Measurements from ENCODE around the gene HOXC13.

Gene HOXC13, protein sequence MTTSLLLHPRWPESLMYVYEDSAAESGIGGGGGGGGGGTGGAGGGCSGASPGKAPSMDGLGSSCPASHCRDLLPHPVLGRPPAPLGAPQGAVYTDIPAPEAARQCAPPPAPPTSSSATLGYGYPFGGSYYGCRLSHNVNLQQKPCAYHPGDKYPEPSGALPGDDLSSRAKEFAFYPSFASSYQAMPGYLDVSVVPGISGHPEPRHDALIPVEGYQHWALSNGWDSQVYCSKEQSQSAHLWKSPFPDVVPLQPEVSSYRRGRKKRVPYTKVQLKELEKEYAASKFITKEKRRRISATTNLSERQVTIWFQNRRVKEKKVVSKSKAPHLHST

DNA sequence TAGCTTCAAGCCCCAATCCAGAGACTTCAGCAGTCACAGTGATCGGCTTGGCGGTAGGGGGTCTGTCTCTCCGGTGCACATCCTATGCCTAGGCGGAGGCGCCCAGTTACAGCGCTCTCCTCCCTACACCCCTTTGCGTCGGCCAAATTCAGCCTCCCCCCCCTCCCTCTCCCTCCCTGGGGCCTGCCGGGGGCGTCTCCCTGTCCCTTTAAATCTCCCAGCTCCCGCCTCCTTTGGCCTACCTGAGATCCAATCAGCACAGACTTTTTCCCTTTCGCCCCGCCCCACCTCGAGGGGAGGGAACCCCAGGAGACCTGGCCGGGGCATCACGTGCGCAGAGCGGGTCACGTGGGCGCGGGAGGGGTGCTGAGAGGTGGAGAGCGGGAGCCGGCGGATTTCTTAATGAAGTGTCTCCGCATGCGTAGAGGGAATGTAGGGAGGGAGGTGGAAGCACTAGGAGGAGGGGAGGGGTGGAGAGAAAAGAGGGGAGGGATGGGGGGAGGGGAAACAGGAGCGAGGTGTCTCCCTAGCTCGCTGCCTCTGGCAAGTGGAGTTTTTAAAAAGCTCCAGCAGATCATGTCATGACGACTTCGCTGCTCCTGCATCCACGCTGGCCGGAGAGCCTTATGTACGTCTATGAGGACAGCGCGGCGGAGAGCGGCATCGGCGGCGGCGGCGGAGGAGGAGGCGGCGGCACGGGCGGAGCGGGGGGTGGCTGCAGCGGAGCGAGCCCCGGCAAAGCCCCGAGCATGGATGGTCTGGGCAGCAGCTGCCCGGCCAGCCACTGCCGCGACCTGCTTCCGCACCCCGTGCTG is at the start of gene HOXC13:
HOXC13 (plus strand) TSS at position 506 of the 815 bp plus-strand sequence; CDS start at position 582, 76 bp downstream.
- DNase-seq (ENCODE audit: low spot score) = peak; percentile 62

DNA sequence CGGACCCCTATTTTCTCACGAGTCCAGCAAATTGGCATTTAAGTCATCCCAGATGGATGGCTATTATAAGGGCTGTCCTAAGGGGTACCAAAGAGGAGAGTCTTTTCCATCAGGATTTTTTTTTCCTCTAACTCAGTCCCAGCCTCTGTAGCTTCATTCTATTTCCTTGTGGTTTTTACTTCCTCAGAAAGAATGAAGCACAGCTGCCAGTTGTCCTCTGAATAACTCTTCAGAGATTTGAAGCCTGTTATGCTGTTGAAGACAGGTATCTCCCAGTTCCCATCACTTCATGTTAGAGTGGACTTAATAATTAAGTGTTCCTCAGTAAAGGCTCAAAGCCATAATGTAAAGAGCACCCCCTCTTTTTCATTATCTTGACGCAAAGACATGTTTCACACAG is 48.5 kb upstream of the HOXC13 start:
- DNase-seq (ENCODE audit: low spot score) = no peak

DNA sequence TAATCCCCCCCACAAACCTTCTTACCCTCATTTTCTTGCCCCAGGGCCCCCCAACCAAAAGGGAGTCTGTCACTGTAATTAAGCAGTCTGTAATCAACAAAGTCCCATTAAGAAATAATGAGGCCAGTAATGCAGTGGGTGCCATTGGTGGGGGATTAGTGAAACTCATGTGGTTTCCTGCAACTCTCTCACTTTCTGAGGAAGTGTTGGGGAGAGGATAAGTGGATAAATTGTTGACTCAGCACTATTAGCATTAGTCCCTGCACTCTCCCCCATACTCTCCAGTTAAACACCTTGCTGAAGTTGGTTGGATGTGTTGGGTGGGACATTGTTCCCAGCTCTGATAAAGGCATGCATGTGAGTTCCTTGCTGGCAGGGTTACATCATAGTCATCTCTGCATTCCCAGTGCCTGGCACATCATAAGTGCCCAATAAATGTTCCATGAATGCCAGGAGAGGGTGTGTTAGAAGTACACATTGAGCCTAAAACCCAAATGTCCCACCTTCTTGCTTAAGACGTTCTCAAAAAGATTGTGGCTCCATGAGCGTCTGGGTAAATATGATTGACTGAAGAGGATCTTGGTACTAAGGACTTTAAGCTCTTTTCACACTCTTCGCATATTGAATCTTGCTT is 45.8 kb upstream of the HOXC13 start:
- DNase-seq (ENCODE audit: low spot score) = no peak

DNA sequence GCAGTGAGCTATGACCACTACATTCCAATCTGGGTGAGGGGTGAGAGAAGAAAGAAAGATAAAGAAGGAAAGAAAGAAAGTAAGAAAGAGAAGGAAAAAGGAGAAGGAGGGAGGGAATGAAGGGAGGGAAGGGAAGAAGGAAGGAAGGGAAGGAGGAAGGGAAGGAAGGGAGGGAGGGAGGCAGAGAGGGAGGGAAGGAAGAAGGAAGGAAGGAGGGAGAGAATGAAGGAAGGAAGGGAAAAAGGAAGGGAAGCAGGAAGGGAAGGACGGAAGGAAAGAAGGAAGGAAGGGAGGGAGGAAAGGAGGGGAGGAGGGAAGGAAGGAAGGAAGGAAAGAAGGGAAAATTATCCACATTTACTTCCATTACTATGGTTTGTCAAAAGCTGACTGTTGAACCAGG is 39.4 kb upstream of the HOXC13 start:
- no peak for DNase-seq (ENCODE audit: low spot score)

DNA sequence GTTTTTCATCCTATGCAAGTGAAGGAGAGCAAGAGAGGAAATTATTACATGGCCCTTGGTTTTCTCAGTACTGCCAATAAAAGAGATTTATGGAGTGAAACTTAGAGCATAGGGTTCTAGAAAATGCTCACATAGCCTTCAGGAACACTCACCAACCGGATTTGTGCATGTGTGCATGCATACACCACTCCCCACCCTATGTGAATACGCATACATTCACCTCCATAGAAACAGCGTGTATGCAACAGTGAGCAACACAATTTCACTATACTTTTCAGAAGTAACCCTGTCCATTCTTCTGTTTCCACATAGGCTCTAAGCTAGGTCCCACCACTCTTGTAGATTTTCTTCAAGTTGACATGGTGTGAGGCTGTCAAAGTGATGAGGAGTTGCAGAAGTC is 31.5 kb upstream of the HOXC13 start:
- no peak for DNase-seq (ENCODE audit: low spot score)

DNA sequence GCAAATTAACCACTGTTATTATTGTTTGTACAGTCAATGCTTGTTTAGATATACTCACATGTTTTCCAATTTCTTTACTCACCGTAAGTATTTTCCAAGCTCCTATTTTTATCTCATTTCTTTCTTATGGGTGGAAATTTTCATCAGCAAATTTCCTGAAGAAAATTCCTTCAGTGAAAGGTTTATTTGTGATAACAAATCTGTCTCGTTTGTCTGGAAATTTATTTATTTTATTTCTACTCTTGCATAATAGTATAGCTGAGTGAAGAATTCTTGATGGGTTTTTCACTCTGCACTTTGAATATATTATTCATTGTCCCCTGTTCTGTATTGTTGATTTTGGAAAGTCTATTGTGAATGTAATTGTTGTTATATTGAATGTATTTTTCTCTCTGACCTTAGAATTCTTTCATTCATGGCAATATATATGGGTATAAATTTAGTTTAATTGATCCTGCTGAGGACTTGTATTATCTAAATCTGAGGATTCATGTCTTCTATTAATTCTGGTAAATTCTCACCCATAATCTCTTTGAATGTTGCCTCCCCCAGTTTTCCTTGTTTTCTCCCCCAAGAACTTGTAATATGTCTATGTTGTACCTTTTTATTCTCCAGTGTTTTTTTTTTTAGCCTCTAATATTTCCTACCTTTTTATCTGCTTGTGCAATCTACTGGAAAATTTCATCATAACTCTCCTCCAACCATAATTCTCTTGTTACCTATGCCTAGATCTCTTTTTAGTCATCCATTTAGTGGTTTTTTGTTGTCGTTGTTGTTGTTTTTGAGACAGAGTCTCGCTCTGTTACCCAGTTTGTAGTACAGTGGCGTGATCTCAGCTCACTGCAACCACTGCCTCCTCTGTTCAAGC is 21.6 kb upstream of the HOXC13 start:
- DNase-seq (ENCODE audit: low spot score) = no peak

DNA sequence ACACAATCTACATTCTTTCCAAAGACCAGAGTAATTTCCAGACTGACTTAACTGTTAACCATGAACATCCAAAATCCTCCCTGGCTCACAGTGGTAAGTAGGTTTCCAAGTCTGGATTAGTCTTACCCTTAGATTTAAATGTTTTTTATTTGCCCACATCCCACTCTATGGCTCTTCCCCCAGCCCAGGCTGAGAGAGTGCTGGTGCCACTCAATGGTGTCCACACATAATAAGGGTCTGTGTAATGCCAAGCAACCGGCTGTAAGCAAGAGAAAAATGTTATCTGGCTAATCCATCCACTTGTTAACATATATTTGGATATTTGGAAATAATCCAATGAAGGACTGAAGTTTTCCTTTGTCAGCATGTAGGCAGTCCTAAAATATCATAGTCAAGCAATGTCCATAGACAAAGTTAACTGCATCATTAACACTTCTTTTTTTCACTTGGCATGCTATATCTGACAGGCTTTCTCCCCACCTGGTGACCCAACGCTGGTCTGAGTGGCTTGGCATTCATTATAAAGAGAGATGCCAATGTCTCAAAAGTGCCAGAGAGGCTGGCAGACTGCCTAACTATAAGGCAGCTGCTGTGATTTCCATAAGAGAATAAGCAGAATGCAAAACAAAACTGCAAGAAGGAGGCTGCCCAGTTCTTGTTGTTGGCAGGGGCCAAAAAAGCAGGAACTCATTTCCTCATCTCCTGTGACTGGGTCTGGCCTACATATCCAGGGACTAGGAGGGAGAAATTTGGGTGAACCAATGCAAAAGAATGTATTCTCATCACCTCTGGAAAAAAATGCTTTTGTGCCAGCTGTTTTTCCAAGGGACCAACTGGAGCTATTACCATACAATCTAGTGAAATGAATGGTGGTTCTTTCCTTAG is 13.9 kb upstream of the HOXC13 start:
- DNase-seq (ENCODE audit: low spot score) = no peak

DNA sequence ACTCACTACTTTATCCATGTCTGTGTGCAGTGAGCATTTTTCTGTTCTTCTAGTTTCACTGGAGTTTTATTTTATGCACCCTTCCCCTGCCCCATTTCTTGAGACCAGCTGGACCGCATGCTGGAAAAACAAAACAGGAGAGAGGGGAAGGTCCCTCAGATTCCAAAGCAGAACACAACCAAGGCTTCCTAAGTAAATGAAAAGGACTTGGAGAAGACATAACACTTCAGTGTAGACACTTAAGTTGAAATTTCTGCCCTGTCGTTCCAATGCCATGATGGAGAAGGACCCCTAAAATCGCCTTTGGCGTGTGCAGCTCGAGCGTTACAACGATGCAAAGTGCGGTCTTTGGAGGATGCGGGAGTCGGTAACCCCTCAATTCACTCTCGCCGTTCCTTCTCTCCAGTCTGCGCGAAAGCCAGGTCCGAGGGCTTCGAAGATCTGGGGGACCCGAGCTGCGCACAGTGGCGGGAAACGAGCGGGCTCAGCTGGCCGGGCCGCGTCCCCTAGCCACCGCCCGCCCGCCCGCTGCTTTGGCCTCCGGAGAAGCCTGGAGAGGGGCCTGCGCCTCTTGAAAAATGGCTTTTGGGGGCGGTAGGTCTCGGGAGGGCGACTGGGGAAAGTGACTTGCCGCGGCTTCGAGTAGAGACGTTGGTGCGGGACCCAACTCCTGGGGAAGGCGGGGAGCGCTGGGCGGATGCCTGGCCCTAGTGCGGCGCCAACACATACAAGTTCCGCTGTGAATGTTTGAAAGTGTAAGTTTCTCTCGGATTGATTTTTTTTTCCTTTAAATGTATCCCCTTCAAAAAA is 11.2 kb upstream of the HOXC13 start:
- no peak for DNase-seq (ENCODE audit: low spot score)

DNA sequence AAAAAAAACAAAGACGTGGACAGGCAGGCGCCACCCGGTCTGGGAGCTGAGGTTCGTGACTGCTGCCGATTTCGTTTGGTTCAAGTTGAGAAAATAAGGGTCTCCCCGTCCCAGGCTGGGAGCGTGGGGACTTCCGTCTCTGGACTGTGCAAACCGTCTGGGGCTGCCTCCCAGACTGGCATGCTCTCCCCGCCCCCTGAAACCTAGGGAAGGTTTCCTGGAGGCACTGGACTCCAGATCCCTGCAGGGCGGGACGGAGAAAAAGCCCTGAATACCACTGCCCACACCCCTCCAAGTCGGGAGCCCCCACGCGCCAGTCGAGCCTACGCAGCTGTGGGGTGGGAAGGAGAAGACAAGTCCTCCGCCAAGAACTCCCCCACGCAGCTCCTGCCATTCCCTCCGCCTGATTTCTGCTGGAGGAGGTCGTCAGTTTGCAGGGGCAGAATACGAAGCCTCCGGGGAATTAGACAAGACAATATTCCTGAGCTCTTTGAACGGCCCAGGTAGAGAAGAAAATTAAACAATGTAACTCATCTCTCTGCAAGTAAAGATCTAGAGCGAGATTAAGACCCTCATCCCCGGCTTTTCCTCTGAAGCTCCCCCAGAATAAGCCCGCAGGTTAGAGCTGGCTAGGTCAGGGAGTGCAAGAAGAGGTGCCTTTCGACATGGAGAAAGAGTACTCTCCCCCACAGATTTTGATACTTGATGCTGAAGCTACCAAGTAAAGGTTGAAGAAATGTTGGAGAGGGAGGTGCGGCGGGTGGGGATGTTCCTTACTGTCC is 10.4 kb upstream of the HOXC13 start:
- no peak for DNase-seq (ENCODE audit: low spot score)

DNA sequence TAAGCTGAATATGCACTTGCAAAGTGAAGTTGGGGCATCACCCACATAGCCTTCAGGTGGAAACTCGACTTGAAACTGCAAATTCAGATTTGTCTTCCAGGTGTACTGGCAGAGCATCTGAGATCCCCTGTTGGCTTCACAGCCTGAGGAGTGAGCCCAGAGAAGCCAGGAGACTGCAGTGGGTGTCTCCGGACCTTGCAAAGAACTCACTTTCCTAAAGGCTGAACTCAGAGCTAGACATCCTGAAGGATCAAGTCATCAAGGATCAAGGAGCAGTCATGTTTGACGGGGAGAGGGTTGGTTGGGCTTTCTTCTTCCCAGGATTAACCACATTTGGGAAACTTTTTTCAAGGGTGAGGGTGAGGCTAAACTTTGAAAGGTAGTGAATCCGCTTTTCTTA is 9.1 kb upstream of the HOXC13 start:
- DNase-seq (ENCODE audit: low spot score) = no peak

DNA sequence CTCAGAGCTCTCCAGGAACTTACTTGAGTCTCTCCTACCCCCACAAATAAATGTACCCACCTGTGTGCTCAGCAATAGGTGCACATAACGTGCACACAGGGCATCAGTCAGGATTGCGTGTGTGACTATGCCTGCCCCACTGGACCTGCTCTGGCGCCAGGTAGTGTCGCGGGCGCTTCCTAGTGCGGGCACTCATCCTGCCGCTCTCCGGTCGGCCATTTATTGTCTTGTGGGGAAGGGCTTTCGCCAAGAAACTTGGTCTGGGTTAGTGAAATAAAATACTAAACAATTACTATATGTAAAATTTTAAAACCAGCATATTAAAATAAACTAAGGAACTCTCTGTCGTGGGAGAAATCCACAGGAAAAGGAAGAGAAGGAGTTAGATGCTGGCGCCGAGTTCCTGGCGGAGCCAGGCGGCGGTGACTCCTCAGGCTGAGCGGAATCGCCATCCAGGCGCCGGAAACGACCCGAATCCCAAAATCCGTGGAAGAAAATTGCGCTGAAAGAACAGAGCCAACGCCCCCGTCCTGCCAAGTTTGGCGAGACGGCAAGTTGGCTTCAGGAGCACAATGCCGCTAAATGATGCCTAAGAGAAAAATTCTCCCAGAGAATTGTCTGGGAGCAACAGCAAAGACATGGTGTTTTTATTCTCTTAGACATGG is 7.9 kb upstream of the HOXC13 start:
- no peak for DNase-seq (ENCODE audit: low spot score)

DNA sequence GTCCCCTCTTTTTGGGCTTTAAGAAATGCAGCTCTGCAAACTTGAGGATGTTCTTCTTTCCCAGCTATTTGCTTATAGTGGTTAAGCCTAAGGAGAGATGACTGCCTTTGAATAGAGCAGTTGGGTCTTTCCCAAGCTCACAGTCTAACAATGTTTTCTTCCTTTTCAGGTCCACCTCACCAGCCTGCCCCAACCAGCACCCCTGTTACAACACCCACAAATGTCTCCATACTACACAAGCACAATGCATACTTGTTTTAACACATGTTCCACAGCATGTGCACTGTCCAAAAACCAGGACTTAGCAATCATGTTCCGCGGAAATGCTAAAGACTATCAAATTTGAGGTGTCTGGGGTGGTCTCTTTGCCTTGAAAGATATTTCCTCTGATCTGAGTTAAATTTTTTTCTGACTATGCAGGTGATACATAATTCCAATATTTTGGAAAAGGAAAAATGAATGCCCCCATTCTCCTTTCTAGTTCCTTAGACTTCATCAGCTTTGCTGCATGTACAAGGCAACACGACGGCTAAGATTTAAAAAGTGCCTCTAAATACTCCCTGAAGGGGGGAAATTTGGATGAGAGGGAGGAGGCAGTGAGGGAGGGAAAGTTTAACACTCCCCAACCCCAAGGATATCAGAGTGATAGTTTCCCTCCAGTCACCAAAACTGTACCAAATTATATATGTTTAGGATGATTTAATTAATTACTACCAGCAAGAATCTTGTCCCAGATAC is 6.6 kb upstream of the HOXC13 start:
- no peak for DNase-seq (ENCODE audit: low spot score)

DNA sequence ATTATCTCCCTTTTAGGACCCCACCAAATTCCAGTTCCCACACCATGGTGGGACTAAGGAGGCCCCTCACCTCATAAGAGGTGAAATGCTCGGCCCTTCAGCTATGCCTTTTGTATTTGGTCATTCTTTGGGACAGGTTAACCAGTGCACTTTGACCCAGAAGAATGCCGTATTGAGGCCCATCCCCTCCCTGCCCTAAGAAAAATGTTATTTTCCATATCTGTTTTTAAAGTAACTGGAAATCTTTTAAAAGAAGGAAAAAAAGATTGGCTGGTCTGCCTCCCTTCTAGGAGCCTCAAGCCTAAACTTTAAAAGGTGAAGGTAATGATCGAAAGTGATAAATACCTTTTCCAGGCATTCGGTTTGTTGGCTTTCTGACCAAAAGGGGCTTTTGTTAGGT is 5.7 kb upstream of the HOXC13 start:
- no peak for DNase-seq (ENCODE audit: low spot score)

DNA sequence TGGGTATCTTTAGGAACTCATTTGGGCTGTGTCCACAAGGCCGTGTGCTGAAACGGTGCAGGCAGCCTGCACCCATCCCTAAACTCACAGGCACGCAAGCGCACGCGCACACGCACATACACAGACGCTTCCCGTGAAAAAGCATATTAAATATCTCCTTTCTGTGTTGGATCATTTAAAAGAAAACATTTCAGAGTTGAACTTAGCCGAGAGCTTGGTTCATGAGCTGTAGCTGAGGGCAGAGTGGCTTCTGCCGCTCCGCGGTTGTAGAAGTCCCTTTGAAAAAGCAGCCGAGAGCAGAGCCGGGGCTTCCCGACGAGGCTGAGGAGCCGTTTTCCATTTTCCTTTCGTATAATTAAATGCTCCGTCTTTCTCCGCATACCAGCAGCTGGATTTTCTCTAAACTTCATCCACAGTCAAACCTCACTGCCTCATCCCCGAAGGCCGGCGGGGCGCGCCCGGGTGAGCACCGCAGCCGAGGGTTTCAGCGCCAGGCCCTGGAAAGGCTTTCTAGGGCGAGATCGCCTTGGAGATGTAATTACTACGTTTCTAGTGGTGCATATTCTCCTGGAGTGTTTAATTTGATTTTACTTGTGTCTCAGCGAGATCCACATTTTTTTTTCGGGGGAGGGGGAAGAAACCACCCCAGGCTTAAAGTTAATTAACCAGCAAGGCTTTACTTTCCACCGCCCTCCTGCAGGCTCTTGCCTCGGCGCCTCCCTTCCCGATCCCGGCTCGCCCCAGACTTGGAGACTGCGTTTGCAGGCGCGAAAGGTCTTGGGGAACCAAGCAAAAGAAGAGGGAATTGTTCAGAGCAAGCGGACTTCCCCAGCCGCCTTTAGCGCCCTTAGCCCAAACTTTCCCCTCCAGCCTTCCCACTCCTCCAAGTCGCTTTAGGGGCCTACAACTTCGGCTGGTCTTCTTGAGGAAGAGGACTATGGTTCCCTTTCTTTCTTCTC is 3.0 kb upstream of the HOXC13 start:
- no peak for DNase-seq (ENCODE audit: low spot score)

DNA sequence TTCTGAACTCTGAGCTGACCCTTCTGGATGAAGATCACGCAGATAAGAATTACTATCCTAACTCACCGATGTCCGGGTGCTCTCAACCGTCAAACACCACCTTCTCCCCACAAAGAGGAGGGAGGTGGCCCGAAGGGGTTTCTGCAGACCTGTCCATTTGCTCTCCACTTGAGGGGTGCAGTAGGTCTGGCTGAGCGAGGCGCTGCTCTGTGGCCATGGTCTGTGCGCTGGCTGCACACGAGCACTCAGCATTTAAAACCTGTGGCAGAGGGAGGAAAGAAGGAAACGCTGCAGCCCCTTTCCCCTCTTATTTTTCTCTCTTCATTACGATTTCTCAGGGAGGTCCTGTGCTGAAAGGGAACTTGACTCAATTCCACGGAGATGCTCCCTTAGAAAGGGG is 1.5 kb upstream of the HOXC13 start:
- DNase-seq (ENCODE audit: low spot score) = no peak

DNA sequence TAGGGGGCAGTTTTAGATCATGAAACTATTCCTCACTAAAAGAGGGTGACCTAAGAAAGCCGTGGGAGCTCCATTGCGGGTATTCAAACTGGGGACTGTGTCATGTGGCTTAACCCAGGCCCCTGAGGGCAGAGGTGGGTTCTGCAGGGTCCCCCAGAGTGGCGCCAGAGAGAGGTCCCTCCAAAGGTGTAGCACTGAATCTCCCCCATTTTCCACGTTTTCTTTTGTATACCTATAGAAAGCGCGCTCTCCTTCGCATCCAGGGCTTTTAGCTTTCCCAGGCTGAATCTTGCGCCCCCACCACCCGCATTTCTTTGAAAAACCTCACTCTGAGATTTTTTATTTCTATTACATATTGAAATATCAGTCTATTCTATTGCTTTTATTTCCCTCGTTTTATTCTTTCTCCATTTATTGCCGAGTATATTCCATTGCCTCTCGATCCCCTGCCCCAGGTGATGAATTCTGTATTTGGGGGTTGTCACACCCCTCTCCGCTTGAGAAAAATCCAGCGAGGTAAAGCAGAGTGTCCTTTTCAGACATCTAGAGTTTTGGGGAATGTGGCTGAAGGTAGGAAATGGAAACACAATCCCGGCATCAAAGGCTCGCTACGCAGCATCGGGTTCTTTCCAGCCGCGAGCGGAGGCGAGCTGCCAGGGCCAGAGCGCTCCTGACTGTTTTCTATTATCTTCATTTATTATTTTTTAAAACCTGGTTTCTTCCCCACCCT is 870 bp upstream of the HOXC13 start:
- no peak for DNase-seq (ENCODE audit: low spot score)
